ENCODE data around the gene KLK11. TPM values are rescaled to one million over a fixed set of nuclear protein-coding genes. Genes with fewer than 3 reads are reported as not detected.

Gene KLK11
- total and polyA plus RNA-seq, 2 donors (not counting 1 experiment from before 2014, with no cell fraction given), result not detected

GRCh38 chr19:51040151-51040550 is 13.7 kb upstream of the KLK11 start:
- intact Hi-C loops (cut with micrococcal nuclease), result no loop called here

GRCh38 chr19:51036519-51036918 is 10.1 kb upstream of the KLK11 start:
- H3K4me3 Mint-ChIP-seq, result no peak overlapping the region
- Histone ChIP-seq H3K27ac (ENCODE audit: low read length in 2 of 2) (no peak overlapping the region), H4K20me1 (ENCODE audit: control insufficient read depth, insufficient read depth, low read length, poor library complexity, severe bottlenecking) (no peaks in the 10 kb centered on the region), H3K9me3 (ENCODE audit: control extremely low read depth in 1 of 3, control insufficient read depth in 2 of 3, insufficient read depth in 1 of 3, low read length in 2 of 3) (peaks cover 0 to 3% (median 0%) of the 10 kb centered on the region in 3 donors), H3K9ac (ENCODE audit: low read length) (no peak overlapping the region), H3K79me2 (ENCODE audit: control insufficient read depth, insufficient read depth, low read length) (no peaks in the 10 kb centered on the region), H3K4me2 (replicated peaks; ENCODE audit: low read depth, low read length, poor library complexity, severe bottlenecking) (no peak overlapping the region), H3K4me3 (ENCODE audit: control extremely low read depth in 1 of 5, extremely low read depth in 1 of 5, insufficient read depth in 1 of 5, low read depth in 2 of 5, low read length in 4 of 5) (no peak overlapping the region), H3K4me1 (ENCODE audit: control insufficient read depth in 2 of 2, insufficient read depth in 2 of 2, low read length in 2 of 2) (no peaks in the 10 kb centered on the region), H3K27me3 (replicated peaks in 1 of 4; ENCODE audit: control extremely low read depth in 1 of 4, control insufficient read depth in 3 of 4, insufficient read depth in 4 of 4, low read length in 3 of 4) (peaks cover 0 to 4% (median 0%) of the 10 kb centered on the region in 4 experiments), H2AFZ (ENCODE audit: insufficient read depth, low read depth, low read length, poor library complexity, severe bottlenecking) (no peak overlapping the region), H3K36me3 (replicated peaks in 1 of 2; ENCODE audit: control extremely low read depth in 1 of 2, control insufficient read depth in 1 of 2, extremely low read depth in 1 of 2, insufficient read depth in 2 of 2, low read length in 1 of 2) (no peaks in the 10 kb centered on the region)
- ATAC-seq (ENCODE audit: low read depth) (no peak), DNase-seq (no peak)
- peaks cover 12% of the 10 kb centered on the region for H3K27me3 Mint-ChIP-seq
- H3K9me3 Mint-ChIP-seq (ENCODE audit: insufficient read depth), result peaks cover under 1% of the 10 kb centered on the region
- ChIA-PET POLR2A (no interaction called here), CTCF (no interaction called here)
- no peak for TF ChIP-seq EZH2 (IDR thresholded peaks at IDR 0.05; ENCODE audit: borderline replicate concordance, insufficient read depth, low read depth, low read length, poor library complexity, severe bottlenecking)
- no peak for TF ChIP-seq CTCF (IDR thresholded peaks at IDR 0.05)
- H3K4me1 Mint-ChIP-seq, result no peaks in the 10 kb centered on the region
- H3K27ac Mint-ChIP-seq, result no peak overlapping the region
- intact Hi-C loops (cut with micrococcal nuclease), result no loop called here
- 64% methylated on average over 6 of the region's 9 CpGs for WGBS (ENCODE audit: insufficient coverage)

More at GRCh38 chr19:51040151-51040550, 13.7 kb upstream of the KLK11 start:
- peaks cover 2% of the 10 kb centered on the region for H3K9me3 Mint-ChIP-seq (ENCODE audit: insufficient read depth)
- TF ChIP-seq CTCF (IDR thresholded peaks at IDR 0.05), result no peak
- no peak overlapping the region for H3K27ac Mint-ChIP-seq
- Histone ChIP-seq H3K4me2 (replicated peaks; ENCODE audit: low read depth, low read length, poor library complexity, severe bottlenecking) (no peak overlapping the region), H3K4me3 (ENCODE audit: control extremely low read depth in 1 of 5, extremely low read depth in 1 of 5, insufficient read depth in 1 of 5, low read depth in 2 of 5, low read length in 4 of 5) (no peak overlapping the region), H3K9me3 (ENCODE audit: control extremely low read depth in 1 of 3, control insufficient read depth in 2 of 3, insufficient read depth in 1 of 3, low read length in 2 of 3) (no peaks in the 10 kb centered on the region), H3K4me1 (ENCODE audit: control insufficient read depth in 2 of 2, insufficient read depth in 2 of 2, low read length in 2 of 2) (no peaks in the 10 kb centered on the region), H3K27me3 (replicated peaks in 1 of 4; ENCODE audit: control extremely low read depth in 1 of 4, control insufficient read depth in 3 of 4, insufficient read depth in 4 of 4, low read length in 3 of 4) (no peaks in the 10 kb centered on the region), H3K9ac (ENCODE audit: low read length) (no peak overlapping the region), H3K36me3 (replicated peaks in 1 of 2; ENCODE audit: control extremely low read depth in 1 of 2, control insufficient read depth in 1 of 2, extremely low read depth in 1 of 2, insufficient read depth in 2 of 2, low read length in 1 of 2) (no peaks in the 10 kb centered on the region), H3K79me2 (ENCODE audit: control insufficient read depth, insufficient read depth, low read length) (no peaks in the 10 kb centered on the region), H3K27ac (ENCODE audit: low read length in 2 of 2) (no peak overlapping the region), H2AFZ (ENCODE audit: insufficient read depth, low read depth, low read length, poor library complexity, severe bottlenecking) (no peak overlapping the region), H4K20me1 (ENCODE audit: control insufficient read depth, insufficient read depth, low read length, poor library complexity, severe bottlenecking) (no peaks in the 10 kb centered on the region)
- ATAC-seq (ENCODE audit: low read depth) (no peak), DNase-seq (no peak)
- CTCF ChIA-PET, result no interaction called here
- peaks cover 10% of the 10 kb centered on the region for H3K27me3 Mint-ChIP-seq
- no CpG with 5 or more reads among the region's 6 CpGs for WGBS (ENCODE audit: insufficient coverage)
- H3K4me1 Mint-ChIP-seq, result no peaks in the 10 kb centered on the region
- H3K4me3 Mint-ChIP-seq, result no peak overlapping the region
- POLR2A ChIA-PET, result no interaction called here

Measured in B cell (primary cell).